Stomach (tissue), 9 donors: ENCODE data around the gene POLE3. TPM values are rescaled to one million over a fixed set of nuclear protein-coding genes. Genes with fewer than 3 reads are reported as not detected.
A peak's percentile ranks its signal among the peaks of the same experiment; 100 is the strongest.

Experiments
- DNase-seq, 2 donors: peaks; one replicate each; pipeline versions ENCODE4 v3.0.0 to v3.0.0-alpha.2; 2013 to 2019
- H3K27ac ChIP-seq, 5 donors: fragments of 200-600 bp in 4 of 5; sonication (generic) in 4 of 5; one replicate each; pipeline ENCODE4 v1.5.1; 2013 to 2019; ENCODE audit warnings: mild to moderate bottlenecking in 1 of 5, moderate library complexity in 1 of 5
- H3K27me3 ChIP-seq, 3 donors: fragments of 200-600 bp; sonication (generic); one replicate each; pipeline ENCODE4 v1.5.1; 2017 to 2019; ENCODE audit warnings: mixed run types in 1 of 3
- H3K36me3 ChIP-seq, 4 donors: fragments of 200-600 bp; sonication (generic); 1 replicate in 3 of 4; 2 replicates in 1 of 4; pipeline ENCODE4 v1.5.1; 2016 to 2019
- H3K4me1 ChIP-seq, 4 donors: fragments of 200-600 bp; sonication (generic); one replicate each; pipeline ENCODE4 v1.5.1; 2016 to 2019
- H3K4me3 ChIP-seq, 4 donors: fragments of 200-600 bp; sonication (generic) in 3 of 4; one replicate each; pipeline ENCODE4 v1.5.1; 2016 to 2019; ENCODE audit warnings: mild to moderate bottlenecking in 1 of 4
- H3K9me3 ChIP-seq, 4 donors: fragments of 200-600 bp; sonication (generic); one replicate each; pipeline ENCODE4 v1.5.1; 2016 to 2019
- EP300 ChIP-seq: sonication (generic); formaldehyde crosslinking; IDR thresholded peaks from one replicate; pipeline ENCODE4 v1.6.1; 2017; ENCODE audit warnings: antibody characterized with exemption
- POLR2A ChIP-seq, 4 donors: fragments of 450-650 bp; IDR thresholded peaks; one replicate each; pipeline ENCODE4 v1.6.1; 2016; ENCODE audit warnings: antibody characterized with exemption in 4 of 4, control low read depth in 2 of 4, mild to moderate bottlenecking in 1 of 4, moderate library complexity in 1 of 4
- POLR2AphosphoS5 ChIP-seq, 3 donors: sonication (generic); formaldehyde crosslinking; IDR thresholded peaks; one replicate each; pipeline ENCODE4 v1.6.1; 2016; ENCODE audit warnings: antibody characterized with exemption in 3 of 3
- WGBS, 5 donors: extraction: QIAGEN DNeasy Blood & Tissue Kit in 3 of 5; methylation state at CpG; one replicate each; pipeline versions ENCODE4 v1.1.5 to v1.1.7; 2013 to 2018; 5-methylcytosine and 5-hydroxymethylcytosine counted together
- intact Hi-C: fragments of 100-400 bp; cut with DNase I; formaldehyde crosslinking; loops from one replicate; pipeline ENCODE4 v1.15.1; 2023; ENCODE audit warnings: low total_unique reads
- polyA plus RNA-seq, 3 donors: library from polyadenylated mRNA; stranded (reverse); fragments of 200-250 nt; gene quantifications; one replicate each; pipeline ENCODE4 v1.2.3, GENCODE V29; 2013
- total RNA-seq, 5 donors: library from RNA; depleted of rRNA; stranded (reverse); fragments of >200 nt; gene quantifications; one replicate each; pipeline versions ENCODE4 v1.1.0 to v1.2.3, GENCODE V29; 2014 to 2016
- TF ChIP-seq, protein P1 (sequence below), 7 experiments: fragments of 450-650 bp in 4 of 7; fragments of 200-600 bp in 3 of 7; sonication (generic) in 3 of 7; IDR thresholded peaks; one replicate each; pipeline ENCODE4 v1.5.1; 2016 to 2019; ENCODE audit warnings: antibody characterized with exemption in 7 of 7, control low read depth in 2 of 7, mild to moderate bottlenecking in 1 of 7
- donor health status: healthy with polysubstance abuse.
- donor health status: Bipolar disorder and iron deficiency.
- donor health status: healthy.

Gene POLE3
- total and polyA plus RNA-seq, 8 donors = 4.1 to 47.4 (median 28.8) TPM

DNA sequence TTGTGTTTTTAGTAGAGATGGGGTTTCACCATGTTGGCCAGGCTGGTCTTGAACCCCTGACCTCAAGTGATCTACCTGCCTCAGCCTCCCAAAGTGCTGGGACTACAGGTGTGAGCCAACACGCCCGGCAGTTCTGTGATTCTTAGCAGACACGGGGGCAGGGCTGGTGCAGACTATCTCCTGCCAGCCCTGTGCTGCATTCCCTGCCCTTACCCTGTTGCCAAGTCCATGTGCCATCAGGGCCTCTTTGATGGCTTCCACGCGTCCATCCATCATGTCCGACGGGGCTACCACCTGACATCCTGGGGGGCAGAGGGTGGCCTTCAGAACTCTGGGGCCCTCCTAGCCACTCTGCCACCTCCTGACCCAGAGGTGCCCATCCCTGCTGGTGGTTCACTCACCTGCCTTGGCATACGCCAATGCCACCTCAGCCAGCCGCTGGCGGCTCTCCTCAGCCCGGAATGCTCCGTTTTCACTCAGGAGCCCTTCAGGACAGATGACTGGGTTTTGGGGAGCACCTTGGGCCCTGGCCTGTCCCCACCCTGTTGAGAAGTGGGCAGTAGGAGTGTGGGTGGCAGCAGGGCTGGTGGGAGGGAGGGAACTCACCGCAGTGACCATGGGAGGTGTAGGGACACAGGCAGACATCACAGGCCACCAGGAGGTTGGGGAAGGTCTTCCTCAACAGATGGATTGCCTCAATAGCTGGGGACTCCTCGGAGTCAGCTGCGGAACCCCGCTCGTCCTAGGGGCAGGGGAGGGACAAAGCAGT lies 20.1 kb downstream of the POLE3 start:
- peaks cover 22 to 33% (median 32%) of the 10 kb centered on the region in 4 donors for H3K4me1 ChIP-seq
- H3K27me3 ChIP-seq = no peaks in the 10 kb centered on the region
- 83 to 98% (median 90%) methylated on average over 10 to 17 of the region's 17 CpGs for WGBS, 5 donors
- DNase-seq = no peak
- H3K36me3 ChIP-seq = peaks cover 46 to 94% (median 84%) of the 10 kb centered on the region in 4 donors
- H3K4me3 ChIP-seq = no peak overlapping the region
- peak overlapping the region in 2 of 5 donors; percentile 79 to 88 for H3K27ac ChIP-seq
- TF ChIP-seq EP300 (no peak), POLR2A (IDR thresholded peaks at IDR 0.05) (no peak), POLR2AphosphoS5 (IDR thresholded peaks at IDR 0.05) (no peak)
- TF ChIP-seq, protein P1, sequence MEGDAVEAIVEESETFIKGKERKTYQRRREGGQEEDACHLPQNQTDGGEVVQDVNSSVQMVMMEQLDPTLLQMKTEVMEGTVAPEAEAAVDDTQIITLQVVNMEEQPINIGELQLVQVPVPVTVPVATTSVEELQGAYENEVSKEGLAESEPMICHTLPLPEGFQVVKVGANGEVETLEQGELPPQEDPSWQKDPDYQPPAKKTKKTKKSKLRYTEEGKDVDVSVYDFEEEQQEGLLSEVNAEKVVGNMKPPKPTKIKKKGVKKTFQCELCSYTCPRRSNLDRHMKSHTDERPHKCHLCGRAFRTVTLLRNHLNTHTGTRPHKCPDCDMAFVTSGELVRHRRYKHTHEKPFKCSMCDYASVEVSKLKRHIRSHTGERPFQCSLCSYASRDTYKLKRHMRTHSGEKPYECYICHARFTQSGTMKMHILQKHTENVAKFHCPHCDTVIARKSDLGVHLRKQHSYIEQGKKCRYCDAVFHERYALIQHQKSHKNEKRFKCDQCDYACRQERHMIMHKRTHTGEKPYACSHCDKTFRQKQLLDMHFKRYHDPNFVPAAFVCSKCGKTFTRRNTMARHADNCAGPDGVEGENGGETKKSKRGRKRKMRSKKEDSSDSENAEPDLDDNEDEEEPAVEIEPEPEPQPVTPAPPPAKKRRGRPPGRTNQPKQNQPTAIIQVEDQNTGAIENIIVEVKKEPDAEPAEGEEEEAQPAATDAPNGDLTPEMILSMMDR (IDR thresholded peaks at IDR 0.05) = no peak
- H3K9me3 ChIP-seq = no peaks in the 10 kb centered on the region
- intact Hi-C loops = loop anchor here (10.0 kb wide), 1 partner anchor 46 kb away; the partner anchor contains the start of genes BSPRY and WDR31

DNA sequence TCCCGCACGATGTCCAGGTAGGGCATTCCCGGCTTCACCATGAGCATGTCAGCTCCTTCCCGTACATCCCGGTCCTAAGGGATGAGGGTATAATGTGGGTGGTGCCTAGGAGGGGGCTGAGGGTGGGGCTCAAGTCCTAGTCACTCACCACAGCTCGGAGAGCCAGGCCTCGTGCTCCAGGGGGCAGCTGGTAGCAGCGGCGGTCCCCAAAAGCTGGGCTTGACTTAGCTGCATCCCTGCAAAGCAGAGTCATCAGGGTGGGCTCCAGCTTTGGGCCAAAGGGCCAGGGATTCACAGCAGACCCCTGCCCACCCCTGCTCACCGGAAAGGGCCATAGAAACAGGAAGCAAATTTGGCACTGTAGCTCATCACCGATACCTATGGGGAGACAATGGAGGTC lies 21.0 kb downstream of the POLE3 start:
- no peak overlapping the region for H3K4me3 ChIP-seq
- 61 to 84% (median 83%) methylated on average over 7 to 11 of the region's 11 CpGs for WGBS, 5 donors
- intact Hi-C loops = no loop called here
- TF ChIP-seq, protein P1 (IDR thresholded peaks at IDR 0.05) = no peak
- no peak for TF ChIP-seq EP300
- no peak for TF ChIP-seq POLR2AphosphoS5 (IDR thresholded peaks at IDR 0.05)
- TF ChIP-seq POLR2A (IDR thresholded peaks at IDR 0.05) = no peak
- no peaks in the 10 kb centered on the region for H3K9me3 ChIP-seq
- peak overlapping the region in 4 of 5 donors; percentile 49 to 88 (median 70) for H3K27ac ChIP-seq
- H3K27me3 ChIP-seq = no peaks in the 10 kb centered on the region
- H3K36me3 ChIP-seq = peaks cover 46 to 85% (median 79%) of the 10 kb centered on the region in 4 donors
- H3K4me1 ChIP-seq = peaks cover 22 to 33% (median 29%) of the 10 kb centered on the region in 4 donors
- no peak for DNase-seq

DNA sequence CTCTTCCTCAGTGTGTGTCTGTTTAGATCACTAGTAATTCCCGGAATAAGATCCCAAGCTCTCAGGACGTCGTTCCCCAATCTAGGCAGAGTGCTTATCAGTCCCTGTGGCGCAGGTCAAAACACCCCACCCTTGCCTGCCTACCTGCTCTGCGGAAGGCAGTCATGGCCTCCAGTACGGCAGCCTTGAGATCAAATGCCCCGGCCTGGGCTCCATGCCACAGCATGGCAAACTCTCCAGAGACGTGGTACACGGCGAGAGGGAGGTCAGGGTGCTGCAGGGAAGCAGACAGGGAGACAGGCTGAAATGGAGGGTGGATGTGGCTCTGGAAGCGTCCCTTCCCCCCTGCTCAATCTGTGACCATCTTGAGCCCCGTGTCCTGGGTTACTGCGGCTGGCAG lies 21.6 kb downstream of the POLE3 start:
- no peaks in the 10 kb centered on the region for H3K27me3 ChIP-seq
- peaks cover 22 to 33% (median 29%) of the 10 kb centered on the region in 4 donors for H3K4me1 ChIP-seq
- intact Hi-C loops = no loop called here
- peak; percentile 55 to 94 for DNase-seq
- H3K4me3 ChIP-seq = no peak overlapping the region
- H3K9me3 ChIP-seq = no peaks in the 10 kb centered on the region
- WGBS, 5 donors = 33 to 73% (median 51%) methylated on average over 13 of the region's 13 CpGs
- H3K36me3 ChIP-seq = peaks cover 46 to 80% (median 76%) of the 10 kb centered on the region in 4 donors
- TF ChIP-seq EP300 = no peak
- TF ChIP-seq POLR2AphosphoS5 (IDR thresholded peaks at IDR 0.05) = peak in 2 of 3 donors; percentile 70 to 89
- TF ChIP-seq, protein P1 (IDR thresholded peaks at IDR 0.05) = no peak
- peak overlapping the region; percentile 49 to 88 (median 75) for H3K27ac ChIP-seq

DNA sequence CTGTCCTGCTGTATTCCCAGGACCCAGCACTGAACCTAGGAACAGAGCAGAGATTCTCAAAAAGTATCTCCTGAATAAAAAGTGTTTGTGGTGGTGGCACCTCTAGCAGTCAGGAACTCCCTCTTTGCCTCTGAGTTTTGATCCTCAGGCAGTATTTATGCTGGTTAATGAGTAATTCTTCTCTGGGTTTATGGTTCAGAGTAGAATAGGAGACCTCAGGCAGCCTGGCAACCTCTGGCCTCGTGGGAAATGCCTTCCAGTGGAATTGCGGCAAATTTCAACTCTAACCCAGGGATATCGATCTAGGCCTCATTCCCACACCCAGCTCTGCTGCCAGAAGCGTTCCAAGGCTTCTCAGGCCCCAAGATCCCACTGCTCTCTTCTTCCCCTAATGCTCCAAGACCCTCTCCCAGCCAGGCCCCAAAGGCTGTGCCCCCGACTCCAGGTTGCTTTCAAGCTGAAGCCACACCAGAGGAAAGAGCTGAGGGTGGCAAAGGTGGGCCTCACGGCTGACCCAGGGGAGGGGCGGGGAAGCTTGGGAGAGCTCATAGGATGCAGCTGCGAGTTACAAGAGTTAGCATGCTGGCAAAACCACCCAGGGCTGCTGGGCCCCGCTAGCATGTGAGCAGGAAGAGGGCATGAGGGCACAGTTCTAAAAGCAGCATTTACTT lies 22.8 kb downstream of the POLE3 start:
- H3K36me3 ChIP-seq = peaks cover 46 to 71% (median 66%) of the 10 kb centered on the region in 4 donors
- intact Hi-C loops = no loop called here
- TF ChIP-seq, protein P1 (IDR thresholded peaks at IDR 0.05) = no peak
- TF ChIP-seq POLR2A (IDR thresholded peaks at IDR 0.05) = no peak
- no peak for TF ChIP-seq POLR2AphosphoS5 (IDR thresholded peaks at IDR 0.05)
- TF ChIP-seq EP300 = no peak
- WGBS, 5 donors = 30 to 68% (median 37%) methylated on average over 7 to 9 of the region's 9 CpGs
- DNase-seq = peak; percentile 61 to 79
- H3K9me3 ChIP-seq = no peaks in the 10 kb centered on the region
- no peak overlapping the region for H3K4me3 ChIP-seq
- peak overlapping the region; percentile 72 to 88 (median 75) for H3K27ac ChIP-seq
- peaks cover 22 to 39% (median 33%) of the 10 kb centered on the region in 4 donors for H3K4me1 ChIP-seq
- no peaks in the 10 kb centered on the region for H3K27me3 ChIP-seq
